Measurements from ENCODE around the gene KIDINS220.

KIDINS220 gene

GRCh38 chr2:8847400-8847799, 10.0 kb upstream of the KIDINS220 start:
- TF ChIP-seq, protein P1, sequence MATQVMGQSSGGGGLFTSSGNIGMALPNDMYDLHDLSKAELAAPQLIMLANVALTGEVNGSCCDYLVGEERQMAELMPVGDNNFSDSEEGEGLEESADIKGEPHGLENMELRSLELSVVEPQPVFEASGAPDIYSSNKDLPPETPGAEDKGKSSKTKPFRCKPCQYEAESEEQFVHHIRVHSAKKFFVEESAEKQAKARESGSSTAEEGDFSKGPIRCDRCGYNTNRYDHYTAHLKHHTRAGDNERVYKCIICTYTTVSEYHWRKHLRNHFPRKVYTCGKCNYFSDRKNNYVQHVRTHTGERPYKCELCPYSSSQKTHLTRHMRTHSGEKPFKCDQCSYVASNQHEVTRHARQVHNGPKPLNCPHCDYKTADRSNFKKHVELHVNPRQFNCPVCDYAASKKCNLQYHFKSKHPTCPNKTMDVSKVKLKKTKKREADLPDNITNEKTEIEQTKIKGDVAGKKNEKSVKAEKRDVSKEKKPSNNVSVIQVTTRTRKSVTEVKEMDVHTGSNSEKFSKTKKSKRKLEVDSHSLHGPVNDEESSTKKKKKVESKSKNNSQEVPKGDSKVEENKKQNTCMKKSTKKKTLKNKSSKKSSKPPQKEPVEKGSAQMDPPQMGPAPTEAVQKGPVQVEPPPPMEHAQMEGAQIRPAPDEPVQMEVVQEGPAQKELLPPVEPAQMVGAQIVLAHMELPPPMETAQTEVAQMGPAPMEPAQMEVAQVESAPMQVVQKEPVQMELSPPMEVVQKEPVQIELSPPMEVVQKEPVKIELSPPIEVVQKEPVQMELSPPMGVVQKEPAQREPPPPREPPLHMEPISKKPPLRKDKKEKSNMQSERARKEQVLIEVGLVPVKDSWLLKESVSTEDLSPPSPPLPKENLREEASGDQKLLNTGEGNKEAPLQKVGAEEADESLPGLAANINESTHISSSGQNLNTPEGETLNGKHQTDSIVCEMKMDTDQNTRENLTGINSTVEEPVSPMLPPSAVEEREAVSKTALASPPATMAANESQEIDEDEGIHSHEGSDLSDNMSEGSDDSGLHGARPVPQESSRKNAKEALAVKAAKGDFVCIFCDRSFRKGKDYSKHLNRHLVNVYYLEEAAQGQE (IDR thresholded peaks at IDR 0.05; ENCODE audit: low read depth) = no peak
- TF ChIP-seq TAF1 (IDR thresholded peaks at IDR 0.05; ENCODE audit: low read depth) = no peak
- no peak for TF ChIP-seq NFIC (IDR thresholded peaks at IDR 0.05)
- no peak for TF ChIP-seq FOXM1 (IDR thresholded peaks at IDR 0.05; ENCODE audit: borderline replicate concordance, low read depth)
- TF ChIP-seq YY1 (IDR thresholded peaks at IDR 0.05; ENCODE audit: low read depth) = no peak
- no peak for TF ChIP-seq TEAD4 (IDR thresholded peaks at IDR 0.05)
- TF ChIP-seq EGR1 (IDR thresholded peaks at IDR 0.05) = no peak
- no peak for TF ChIP-seq USF1 (IDR thresholded peaks at IDR 0.05)

- TF ChIP-seq RAD21 (IDR thresholded peaks at IDR 0.05; ENCODE audit: low read depth) = no peak
- TF ChIP-seq CREB1 (IDR thresholded peaks at IDR 0.05; ENCODE audit: low read depth) = no peak
- no peak for TF ChIP-seq EP300 (IDR thresholded peaks at IDR 0.05; ENCODE audit: borderline replicate concordance)
- TF ChIP-seq TCF12 (IDR thresholded peaks at IDR 0.05; ENCODE audit: low read depth) = no peak
These were observed 4.5 kb upstream of the KIDINS220 start for GRCh38 chr2:8841932-8842331.

DNA sequence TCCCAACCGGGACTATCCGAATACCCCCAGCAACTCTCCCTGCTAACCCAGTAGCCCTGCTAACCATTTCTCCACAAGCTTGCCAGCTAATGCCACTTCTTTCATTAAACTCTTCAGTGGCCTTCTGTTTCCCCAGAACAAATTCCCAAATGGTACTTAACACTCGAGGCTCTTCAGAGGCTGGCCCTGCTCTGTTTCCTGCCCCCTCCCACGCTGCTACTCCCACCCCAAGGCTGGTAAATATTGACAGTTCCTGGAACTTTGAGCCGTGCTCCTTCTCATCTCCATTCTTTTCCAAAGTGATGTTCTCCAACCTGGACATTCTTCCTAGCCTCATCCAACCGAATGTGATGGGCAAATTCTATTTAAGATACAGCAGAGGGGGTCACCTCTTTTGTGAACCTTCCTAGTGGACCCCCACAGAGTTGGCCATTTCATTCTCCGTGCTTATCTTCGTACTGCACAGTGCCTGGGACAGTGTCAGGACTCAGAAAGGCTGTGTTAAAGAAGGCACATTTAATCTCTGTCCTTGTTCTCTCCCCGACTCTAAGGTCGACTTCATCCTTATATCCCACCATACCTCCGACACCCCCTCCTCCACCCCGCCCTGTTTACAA, 3.2 kb upstream of the KIDINS220 start:
- TF ChIP-seq RAD21 (IDR thresholded peaks at IDR 0.05; ENCODE audit: low read depth) = no peak
- TF ChIP-seq TAF1 (IDR thresholded peaks at IDR 0.05; ENCODE audit: low read depth) = no peak

GRCh38 chr2:8839189-8839965, 2.0 kb upstream of the KIDINS220 start:
- no peak for TF ChIP-seq TCF12 (IDR thresholded peaks at IDR 0.05; ENCODE audit: low read depth)
- no peak for TF ChIP-seq TAF1 (IDR thresholded peaks at IDR 0.05; ENCODE audit: low read depth)
- no peak for TF ChIP-seq TEAD4 (IDR thresholded peaks at IDR 0.05)
- no peak for TF ChIP-seq CEBPB (IDR thresholded peaks at IDR 0.05)
- no peak for TF ChIP-seq CREB1 (IDR thresholded peaks at IDR 0.05; ENCODE audit: low read depth)
- TF ChIP-seq, protein P1 (IDR thresholded peaks at IDR 0.05; ENCODE audit: low read depth) = no peak
- no peak for TF ChIP-seq FOXM1 (IDR thresholded peaks at IDR 0.05; ENCODE audit: borderline replicate concordance, low read depth)
- no peak for TF ChIP-seq ZBTB7A (IDR thresholded peaks at IDR 0.05; ENCODE audit: low read depth)
- no peak for TF ChIP-seq USF1 (IDR thresholded peaks at IDR 0.05)
- no peak for TF ChIP-seq NFIC (IDR thresholded peaks at IDR 0.05)
- no peak for TF ChIP-seq RAD21 (IDR thresholded peaks at IDR 0.05; ENCODE audit: low read depth)
- TF ChIP-seq EP300 (IDR thresholded peaks at IDR 0.05; ENCODE audit: borderline replicate concordance) = no peak
- no peak for TF ChIP-seq YY1 (IDR thresholded peaks at IDR 0.05; ENCODE audit: low read depth)
- TF ChIP-seq EGR1 (IDR thresholded peaks at IDR 0.05) = no peak
- TF ChIP-seq, protein P2, sequence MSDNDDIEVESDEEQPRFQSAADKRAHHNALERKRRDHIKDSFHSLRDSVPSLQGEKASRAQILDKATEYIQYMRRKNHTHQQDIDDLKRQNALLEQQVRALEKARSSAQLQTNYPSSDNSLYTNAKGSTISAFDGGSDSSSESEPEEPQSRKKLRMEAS (IDR thresholded peaks at IDR 0.05) = no peak

DNA sequence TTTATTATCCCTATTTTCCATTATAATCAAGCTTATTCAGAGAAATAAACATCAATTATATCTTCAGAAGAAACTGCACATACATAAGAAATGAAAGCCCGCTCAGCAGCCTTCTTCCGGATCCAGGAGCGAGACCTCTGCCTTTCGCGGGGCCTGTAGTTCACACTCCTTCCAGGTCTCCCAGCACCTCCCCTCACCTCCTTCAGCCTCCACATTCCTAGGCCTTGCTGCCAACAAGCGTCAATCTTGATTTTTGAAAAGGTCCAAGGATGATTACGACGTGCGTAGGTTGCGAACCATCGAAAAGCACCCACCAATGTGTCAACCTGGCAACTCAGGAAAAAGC, 355 bp upstream of the KIDINS220 start:
- TF ChIP-seq CREB1 (IDR thresholded peaks at IDR 0.05; ENCODE audit: low read depth) = no peak
- no peak for TF ChIP-seq EGR1 (IDR thresholded peaks at IDR 0.05)
- no peak for TF ChIP-seq TAF1 (IDR thresholded peaks at IDR 0.05; ENCODE audit: low read depth)
- TF ChIP-seq, protein P1 (IDR thresholded peaks at IDR 0.05; ENCODE audit: low read depth) = no peak

Measured in Ishikawa (cell line).